Measurements from ENCODE around the gene RAD51B. TPM values are rescaled to one million over a fixed set of nuclear protein-coding genes. Genes with fewer than 3 reads are reported as not detected.

The RAD51B gene
- polyA plus RNA-seq, 1 experiment, result 6.6 TPM

DNA sequence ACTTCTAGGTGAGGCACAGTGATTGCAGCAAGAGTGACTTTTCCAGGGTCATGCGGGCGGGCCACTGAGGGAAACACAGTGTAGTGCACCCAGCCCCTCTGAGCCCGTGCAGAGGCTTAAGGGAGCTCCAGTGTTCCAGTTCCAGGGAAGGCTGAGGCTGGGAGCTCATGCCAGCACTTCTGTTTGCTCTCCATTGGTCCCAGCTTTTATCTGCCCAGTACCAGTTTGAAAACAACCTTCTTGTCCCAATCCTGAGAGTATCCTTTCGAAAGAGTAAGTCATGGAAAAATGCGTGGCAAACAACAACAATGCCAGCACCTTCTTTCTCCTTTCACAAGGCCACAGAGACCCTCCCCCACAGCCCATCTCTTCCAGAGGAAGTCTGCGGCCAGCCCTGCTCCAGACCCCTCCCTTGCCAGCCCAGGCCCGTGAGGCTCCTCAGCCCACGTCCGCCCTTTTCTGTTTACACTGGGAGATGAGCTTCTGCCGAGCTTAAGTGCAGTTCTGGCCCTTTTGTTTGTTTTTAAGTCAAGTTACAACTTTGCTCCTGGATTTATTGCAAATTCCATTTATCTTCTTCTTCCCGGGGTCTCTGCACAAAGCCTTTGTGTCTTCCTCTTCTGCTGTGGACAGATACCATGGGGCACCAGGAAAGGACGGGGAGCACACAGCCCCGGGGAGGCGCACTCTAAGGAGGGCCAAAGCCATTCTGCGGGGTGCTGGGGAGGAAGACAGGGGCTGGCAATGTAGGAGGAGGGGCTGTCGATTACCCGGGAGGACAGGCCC lies 787.7 kb downstream of the RAD51B start:
- Histone ChIP-seq H3K9me3 (ENCODE audit: control insufficient read depth, insufficient read depth, low read length) (peaks cover 25% of the 10 kb centered on the region), H3K27ac (ENCODE audit: low read depth, low read length) (peak overlapping the region; percentile 75), H3K27me3 (ENCODE audit: control insufficient read depth, insufficient read depth, low read length) (no peaks in the 10 kb centered on the region), H3K4me3 (ENCODE audit: low read depth, low read length) (no peak overlapping the region)
- POLR2A ChIA-PET, result interaction anchor here (0.9 to 1.3 kb wide), 3 partner anchors 8 to 182 kb away, joined by 3 to 5 read pairs (median 3); no protein-coding TSS in a partner anchor
- CTCF ChIA-PET, result no interaction called here
- TF ChIP-seq CTCF (IDR thresholded peaks at IDR 0.05; ENCODE audit: low read depth, low read length), result no peak
- no peak for DNase-seq (ENCODE audit: low read depth, low spot score)

DNA sequence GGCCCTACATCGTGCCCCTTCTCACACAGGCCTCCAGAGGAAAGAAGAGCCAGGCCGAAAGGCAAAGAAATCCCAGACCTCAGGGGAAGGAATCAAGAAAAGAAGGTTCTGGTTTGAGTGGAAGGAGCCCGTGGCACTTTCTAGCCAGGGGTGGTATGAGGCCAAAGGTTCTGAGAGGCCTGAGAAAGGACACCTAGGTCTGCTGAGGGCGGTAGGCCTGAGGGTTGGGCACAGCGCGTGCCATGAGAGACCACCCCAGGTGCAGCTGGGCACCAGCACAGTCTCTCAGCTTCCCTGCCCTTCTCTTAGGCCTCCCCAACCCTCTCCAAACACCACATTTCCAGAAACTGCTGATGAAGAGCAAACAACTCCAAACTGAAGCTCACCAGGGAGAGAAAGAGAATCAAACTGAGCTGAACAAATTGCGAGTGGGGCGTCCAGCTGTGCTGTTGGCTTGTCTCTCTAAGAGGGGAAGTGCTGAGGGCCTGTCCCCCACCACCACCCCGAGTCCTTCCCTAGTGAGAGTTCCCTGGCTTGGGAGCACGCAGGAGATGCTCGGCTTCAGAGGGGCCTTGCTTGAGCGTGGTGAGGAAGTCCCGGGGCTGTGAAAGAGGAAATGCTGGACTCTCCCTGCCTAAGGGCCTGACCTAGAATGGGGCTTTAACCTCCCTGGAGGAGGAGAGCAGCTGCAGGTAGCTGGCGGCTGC lies 788.4 kb downstream of the RAD51B start:
- H3K4me3 ChIP-seq (ENCODE audit: low read depth, low read length), result no peak overlapping the region
- H3K9me3 ChIP-seq (ENCODE audit: control insufficient read depth, insufficient read depth, low read length), result peaks cover 29% of the 10 kb centered on the region
- no peak for DNase-seq (ENCODE audit: low read depth, low spot score)
- CTCF ChIA-PET, result interaction anchor here (0.6 kb wide), 1 partner anchor 662 kb away, joined by 4 read pairs; no protein-coding TSS in a partner anchor
- peak overlapping the region; percentile 75 for H3K27ac ChIP-seq (ENCODE audit: low read depth, low read length)
- TF ChIP-seq CTCF (IDR thresholded peaks at IDR 0.05; ENCODE audit: low read depth, low read length), result no peak
- POLR2A ChIA-PET, result interaction anchor here (1.0 to 1.3 kb wide), 2 partner anchors 10 to 182 kb away, joined by 3 to 5 read pairs; no protein-coding TSS in a partner anchor
- H3K27me3 ChIP-seq (ENCODE audit: control insufficient read depth, insufficient read depth, low read length), result no peaks in the 10 kb centered on the region

GRCh38 chr14:68608574-68608962 lies 789.0 kb downstream of the RAD51B start:
- POLR2A ChIA-PET, result interaction anchor here (1.0 kb wide), 1 partner anchor 10 kb away, joined by 3 read pairs; no protein-coding TSS in a partner anchor
- TF ChIP-seq CTCF (IDR thresholded peaks at IDR 0.05; ENCODE audit: low read depth, low read length), result no peak

GRCh38 chr14:68609012-68609411 lies 789.4 kb downstream of the RAD51B start:
- Histone ChIP-seq H3K27ac (ENCODE audit: low read depth, low read length) (no peak overlapping the region), H3K27me3 (ENCODE audit: control insufficient read depth, insufficient read depth, low read length) (no peaks in the 10 kb centered on the region), H3K4me3 (ENCODE audit: low read depth, low read length) (no peak overlapping the region), H3K9me3 (ENCODE audit: control insufficient read depth, insufficient read depth, low read length) (peaks cover 30% of the 10 kb centered on the region)
- POLR2A ChIA-PET, result interaction anchor here (1.0 kb wide), 1 partner anchor 11 kb away, joined by 3 read pairs; no protein-coding TSS in a partner anchor
- CTCF ChIA-PET, result interaction anchor here (0.6 kb wide), 1 partner anchor 662 kb away, joined by 4 read pairs; no protein-coding TSS in a partner anchor
- DNase-seq (ENCODE audit: low read depth, low spot score), result no peak
- no peak for TF ChIP-seq CTCF (IDR thresholded peaks at IDR 0.05; ENCODE audit: low read depth, low read length)

More at GRCh38 chr14:68608574-68608962, 789.0 kb downstream of the RAD51B start:
- CTCF ChIA-PET, result interaction anchor here (0.6 kb wide), 1 partner anchor 662 kb away, joined by 4 read pairs; no protein-coding TSS in a partner anchor
- Histone ChIP-seq H3K4me3 (ENCODE audit: low read depth, low read length) (no peak overlapping the region), H3K27me3 (ENCODE audit: control insufficient read depth, insufficient read depth, low read length) (no peaks in the 10 kb centered on the region), H3K27ac (ENCODE audit: low read depth, low read length) (no peak overlapping the region), H3K9me3 (ENCODE audit: control insufficient read depth, insufficient read depth, low read length) (peaks cover 30% of the 10 kb centered on the region)
- DNase-seq (ENCODE audit: low read depth, low spot score), result no peak

Data from AG04450 (cell line).